NT2/D1 (cell line): ENCODE data around the gene NRP1.

ENCODE experiments used
- DNase-seq: peaks from one replicate; pipeline ENCODE4 v3.0.0-alpha.2; 2011; ENCODE audit warnings: low read depth, low spot score
- H3K27me3 ChIP-seq: 2 replicates; pipeline ENCODE4 v1.6.0; 2011; ENCODE audit warnings: mild to moderate bottlenecking; ENCODE audit not compliant: insufficient read length, insufficient read depth
- H3K36me3 ChIP-seq: 2 replicates; pipeline ENCODE4 v1.6.1; 2011; ENCODE audit warnings: mild to moderate bottlenecking, low read length, mixed read lengths; ENCODE audit not compliant: insufficient read depth, insufficient read length
- H3K4me1 ChIP-seq: 2 replicates; pipeline ENCODE4 v1.5.1; 2011; ENCODE audit not compliant: insufficient read depth, insufficient read length
- H3K4me3 ChIP-seq: 2 replicates; pipeline ENCODE4 v1.5.1; 2011; ENCODE audit warnings: low read depth; ENCODE audit not compliant: insufficient read length
- H3K9ac ChIP-seq: 2 replicates; pipeline ENCODE4 v1.6.0; 2011; ENCODE audit warnings: low read depth; ENCODE audit not compliant: insufficient read length
- H3K9me3 ChIP-seq: 2 replicates; pipeline ENCODE4 v1.5.1; 2011; ENCODE audit warnings: mild to moderate bottlenecking, low read length; ENCODE audit not compliant: insufficient read depth
- SUZ12 ChIP-seq: IDR thresholded peaks from 2 replicates; pipeline ENCODE4 v1.6.1; 2011; ENCODE audit not compliant: insufficient read length, insufficient read depth; ENCODE audit errors: extremely low read depth
- YY1 ChIP-seq: IDR thresholded peaks from 2 replicates; pipeline ENCODE4 v1.6.1; 2011; ENCODE audit not compliant: insufficient read length, insufficient read depth
- ZNF274 ChIP-seq: IDR thresholded peaks from 2 replicates; pipeline ENCODE4 v1.6.1; 2011; ENCODE audit warnings: mild to moderate bottlenecking, low read depth, low read length

Gene NRP1

DNA sequence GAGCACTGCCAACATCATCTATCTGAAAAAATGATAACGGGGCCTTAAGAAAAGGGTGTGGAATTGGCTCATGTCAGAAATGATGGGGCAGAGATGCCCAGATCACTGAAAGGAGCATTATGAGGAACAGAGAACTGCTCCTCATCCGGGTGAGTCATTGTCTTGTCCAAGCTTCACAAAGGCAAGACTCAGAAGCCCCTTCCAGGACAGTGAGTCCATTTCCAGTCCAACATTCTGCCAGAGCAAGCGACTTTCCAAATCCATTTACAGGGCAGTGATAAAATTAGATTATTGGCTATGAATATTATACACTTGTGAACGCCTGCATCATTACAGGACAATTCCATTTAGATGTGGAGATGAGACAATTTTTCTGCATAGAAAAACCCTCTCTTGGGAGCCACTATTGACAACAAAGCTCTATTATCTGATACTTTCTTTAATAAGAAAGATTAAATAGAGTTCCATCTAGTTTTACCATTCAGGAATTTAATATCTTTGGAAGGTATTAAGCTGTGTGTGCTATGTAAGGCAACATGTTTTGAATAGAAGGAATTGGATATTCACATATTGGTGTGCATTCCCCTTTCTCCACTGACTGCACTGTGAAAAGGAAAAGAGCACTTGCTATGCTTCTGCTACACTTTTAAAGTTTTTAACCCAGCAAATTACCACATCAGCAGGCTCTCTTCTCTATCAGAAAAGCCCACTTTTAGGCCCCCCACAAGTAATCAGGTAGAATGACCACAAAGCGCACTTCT lies 159.6 kb downstream of the NRP1 start:
- no peaks in the 10 kb centered on the region for H3K36me3 ChIP-seq
- no peak overlapping the region for H3K9ac ChIP-seq
- no peaks in the 10 kb centered on the region for H3K9me3 ChIP-seq
- no peaks in the 10 kb centered on the region for H3K4me1 ChIP-seq
- no peak overlapping the region for H3K4me3 ChIP-seq
- no peak for TF ChIP-seq YY1
- TF ChIP-seq ZNF274, result no peak
- TF ChIP-seq SUZ12, result no peak
- no peaks in the 10 kb centered on the region for H3K27me3 ChIP-seq
- no peak for DNase-seq

DNA sequence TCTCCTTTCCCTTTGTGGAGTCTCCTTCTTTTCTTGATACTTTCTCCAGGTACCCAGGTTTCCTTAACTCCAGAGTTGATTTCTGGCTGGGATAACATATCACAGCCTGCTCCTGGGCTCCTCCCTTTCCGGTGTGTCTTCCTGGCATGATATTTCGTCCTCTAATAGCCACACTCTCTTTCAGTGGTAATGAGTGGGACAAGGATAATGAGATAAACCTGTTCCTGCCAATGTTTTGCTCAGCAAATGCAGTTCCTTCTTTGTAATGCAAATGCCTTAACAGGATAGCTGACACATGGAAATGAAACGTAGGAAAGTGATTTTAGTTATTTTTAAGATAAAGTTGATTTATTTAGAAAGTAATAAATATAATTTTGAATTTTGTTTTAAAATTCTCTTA lies 168.6 kb downstream of the NRP1 start:
- Histone ChIP-seq H3K4me3 (no peak overlapping the region), H3K27me3 (no peaks in the 10 kb centered on the region), H3K4me1 (no peaks in the 10 kb centered on the region), H3K9me3 (no peaks in the 10 kb centered on the region), H3K9ac (no peak overlapping the region), H3K36me3 (no peaks in the 10 kb centered on the region)
- no peak for TF ChIP-seq YY1
- no peak for DNase-seq

DNA sequence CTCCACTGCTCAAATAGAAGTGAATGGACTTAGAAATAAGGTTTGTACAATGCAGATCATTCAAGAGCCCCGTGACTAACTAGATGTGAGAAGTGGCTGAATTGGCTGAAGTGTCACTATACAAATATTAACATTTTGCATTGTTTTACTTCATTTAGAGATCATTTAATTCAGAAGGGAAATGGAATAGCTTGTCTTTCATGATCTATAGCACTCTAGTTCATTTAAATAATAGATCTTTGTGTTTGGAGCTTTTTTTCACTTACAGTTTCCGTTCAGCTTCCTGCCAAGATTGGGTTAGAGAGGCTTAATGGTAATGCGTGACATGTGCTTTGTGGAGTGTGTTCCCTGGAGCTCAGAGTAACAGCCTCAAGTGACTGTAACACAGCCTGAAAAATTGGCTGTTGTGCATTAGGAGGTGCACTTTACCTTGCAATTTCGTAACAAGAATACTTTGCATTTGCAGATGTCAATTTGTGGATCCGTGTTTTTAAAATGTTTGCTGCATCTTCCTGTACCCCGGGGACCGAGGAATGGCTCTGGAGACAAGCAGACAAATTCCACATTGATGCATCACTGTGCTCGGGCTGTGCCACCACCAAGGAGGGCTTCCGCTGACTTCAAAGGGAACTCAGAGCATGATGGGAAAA lies 170.3 kb downstream of the NRP1 start:
- H3K4me3 ChIP-seq, result no peak overlapping the region
- no peaks in the 10 kb centered on the region for H3K9me3 ChIP-seq
- no peaks in the 10 kb centered on the region for H3K27me3 ChIP-seq
- no peaks in the 10 kb centered on the region for H3K4me1 ChIP-seq
- H3K36me3 ChIP-seq, result no peaks in the 10 kb centered on the region
- no peak for DNase-seq
- TF ChIP-seq ZNF274, result no peak
- TF ChIP-seq SUZ12, result no peak
- TF ChIP-seq YY1, result no peak
- H3K9ac ChIP-seq, result no peak overlapping the region

DNA sequence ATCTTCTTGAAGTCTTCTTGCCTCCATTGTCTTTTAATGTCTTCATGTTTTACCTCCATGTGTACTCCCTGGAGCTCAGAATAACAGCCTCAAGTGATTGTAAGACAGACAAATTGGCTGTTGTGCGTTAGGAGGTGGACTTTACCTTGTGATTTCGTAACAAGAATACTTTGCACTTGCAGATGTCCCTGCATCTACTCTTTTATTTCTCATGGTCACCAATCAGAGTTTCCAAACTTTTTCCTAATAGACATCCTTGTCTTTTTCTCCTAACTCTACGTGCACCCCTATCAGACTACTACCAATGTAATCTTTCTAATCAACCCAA lies 172.3 kb downstream of the NRP1 start:
- DNase-seq, result no peak
- TF ChIP-seq ZNF274 (no peak), SUZ12 (no peak), YY1 (no peak)
- Histone ChIP-seq H3K4me3 (no peak overlapping the region), H3K4me1 (no peaks in the 10 kb centered on the region), H3K9ac (no peak overlapping the region), H3K27me3 (no peaks in the 10 kb centered on the region), H3K9me3 (no peaks in the 10 kb centered on the region), H3K36me3 (no peaks in the 10 kb centered on the region)

DNA sequence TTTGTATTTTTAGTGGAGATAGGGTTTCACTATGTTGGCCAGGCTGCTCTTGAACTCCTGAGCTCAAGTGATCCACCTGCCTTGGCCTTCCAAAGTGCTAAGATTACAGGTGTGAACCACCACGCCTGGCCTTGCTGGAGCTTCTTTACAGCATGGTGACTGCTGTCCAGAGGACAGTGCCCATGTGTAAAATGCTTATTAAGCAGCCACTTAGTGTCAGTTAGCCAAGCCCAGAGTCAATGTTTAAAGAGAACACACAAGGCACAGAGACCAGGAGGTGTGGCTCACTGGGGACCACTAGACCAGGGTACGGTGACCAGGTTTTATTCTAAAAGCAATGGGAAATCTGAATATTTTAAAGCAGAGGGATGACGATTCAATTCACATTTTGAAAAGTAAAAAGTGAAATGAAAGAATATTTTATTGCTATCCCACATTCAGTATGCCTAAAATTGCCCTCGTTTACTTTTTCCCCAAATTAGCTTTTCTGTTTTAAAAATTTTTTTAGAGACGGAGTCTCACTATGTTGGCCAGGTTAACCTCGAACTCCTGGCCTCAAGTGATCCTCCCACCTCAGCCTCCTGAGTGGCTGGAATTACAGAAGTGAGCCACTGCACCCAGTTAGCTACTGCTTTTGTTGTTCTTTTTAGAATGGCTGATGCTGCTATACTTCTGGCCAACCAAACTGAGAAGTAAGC lies 172.8 kb downstream of the NRP1 start:
- H3K4me3 ChIP-seq, result no peak overlapping the region
- no peaks in the 10 kb centered on the region for H3K27me3 ChIP-seq
- H3K4me1 ChIP-seq, result no peaks in the 10 kb centered on the region
- no peaks in the 10 kb centered on the region for H3K9me3 ChIP-seq
- TF ChIP-seq SUZ12 (no peak), YY1 (no peak), ZNF274 (no peak)
- DNase-seq, result no peak
- H3K36me3 ChIP-seq, result no peaks in the 10 kb centered on the region
- no peak overlapping the region for H3K9ac ChIP-seq

DNA sequence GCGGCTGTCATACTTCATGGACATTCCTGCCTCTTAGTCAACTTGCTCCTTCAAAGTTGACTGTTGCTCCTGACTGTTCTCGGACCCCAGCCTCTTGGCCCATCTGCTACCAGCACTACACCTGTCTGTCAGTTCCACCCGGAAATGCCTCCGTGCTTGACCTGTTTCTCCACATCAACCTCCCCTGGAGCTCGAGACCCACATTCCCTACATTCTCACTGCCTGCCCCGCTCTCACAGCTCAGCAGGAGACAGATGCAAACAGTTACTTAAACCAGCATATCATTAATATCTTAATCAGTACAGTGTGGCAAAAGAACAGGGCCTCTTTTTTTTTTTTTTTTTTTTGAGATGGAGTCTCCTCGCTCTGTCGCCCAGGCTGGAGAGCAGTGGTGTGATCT lies 174.3 kb downstream of the NRP1 start:
- DNase-seq, result peak; percentile 16
- Histone ChIP-seq H3K9ac (no peak overlapping the region), H3K36me3 (no peaks in the 10 kb centered on the region), H3K27me3 (no peaks in the 10 kb centered on the region), H3K4me3 (no peak overlapping the region), H3K9me3 (no peaks in the 10 kb centered on the region), H3K4me1 (no peaks in the 10 kb centered on the region)
- TF ChIP-seq ZNF274 (no peak), SUZ12 (no peak), YY1 (no peak)

DNA sequence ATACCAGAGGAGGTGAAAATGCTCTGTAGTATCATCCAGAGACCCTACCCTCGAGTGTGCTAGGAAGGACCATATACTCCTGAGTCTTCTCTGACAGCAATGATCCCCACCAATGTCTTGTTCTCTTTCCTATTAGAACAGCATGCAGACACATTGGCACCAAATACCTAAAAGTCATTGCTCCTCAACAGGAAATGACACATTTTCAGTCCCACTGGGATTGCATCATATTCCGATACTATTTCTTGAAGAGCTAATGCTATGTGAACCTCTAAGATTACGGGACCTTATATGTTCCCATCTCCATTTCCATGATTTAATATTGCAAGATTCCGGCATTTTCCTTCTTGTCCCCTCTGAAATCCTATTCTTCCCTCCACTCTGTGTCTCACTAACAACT lies 177.4 kb downstream of the NRP1 start:
- Histone ChIP-seq H3K9me3 (no peaks in the 10 kb centered on the region), H3K4me3 (no peak overlapping the region), H3K36me3 (no peaks in the 10 kb centered on the region), H3K4me1 (no peaks in the 10 kb centered on the region), H3K27me3 (no peaks in the 10 kb centered on the region), H3K9ac (no peak overlapping the region)
- no peak for TF ChIP-seq YY1
- no peak for TF ChIP-seq SUZ12
- TF ChIP-seq ZNF274, result no peak
- no peak for DNase-seq
